Epithelial cell of proximal tubule (primary cell): Measurements from ENCODE around the gene HACD2. TPM values are rescaled to one million over a fixed set of nuclear protein-coding genes. Genes with fewer than 3 reads are reported as not detected.
"Not testable (repeated sequence)": the region's sequence is repeated elsewhere in the genome, so short reads cannot be mapped to it uniquely, and the experiment has no call there.

Experiments used
- DNase-seq: peaks from one replicate; pipeline ENCODE4 v3.0.0-alpha.2; 2011; ENCODE audit warnings: low read depth
- H3K4me3 ChIP-seq: 2 replicates; pipeline ENCODE4 v1.5.1; 2011; ENCODE audit warnings: low read depth, mild to moderate bottlenecking, low read length
- total RNA-seq: library from RNA; depleted of rRNA; stranded (reverse); fragments of >200 nt; gene quantifications from 2 replicates; pipeline ENCODE4 v1.2.3, GENCODE V29; 2015
- TF ChIP-seq, protein P1 (sequence below): conservative IDR thresholded peaks from 2 replicates; pipeline ENCODE4 v1.5.1; 2012; ENCODE audit warnings: low read depth, mild to moderate bottlenecking, low read length

HACD2 gene
- total RNA-seq, 1 donor from 2014 or later = 22.8 TPM

DNA sequence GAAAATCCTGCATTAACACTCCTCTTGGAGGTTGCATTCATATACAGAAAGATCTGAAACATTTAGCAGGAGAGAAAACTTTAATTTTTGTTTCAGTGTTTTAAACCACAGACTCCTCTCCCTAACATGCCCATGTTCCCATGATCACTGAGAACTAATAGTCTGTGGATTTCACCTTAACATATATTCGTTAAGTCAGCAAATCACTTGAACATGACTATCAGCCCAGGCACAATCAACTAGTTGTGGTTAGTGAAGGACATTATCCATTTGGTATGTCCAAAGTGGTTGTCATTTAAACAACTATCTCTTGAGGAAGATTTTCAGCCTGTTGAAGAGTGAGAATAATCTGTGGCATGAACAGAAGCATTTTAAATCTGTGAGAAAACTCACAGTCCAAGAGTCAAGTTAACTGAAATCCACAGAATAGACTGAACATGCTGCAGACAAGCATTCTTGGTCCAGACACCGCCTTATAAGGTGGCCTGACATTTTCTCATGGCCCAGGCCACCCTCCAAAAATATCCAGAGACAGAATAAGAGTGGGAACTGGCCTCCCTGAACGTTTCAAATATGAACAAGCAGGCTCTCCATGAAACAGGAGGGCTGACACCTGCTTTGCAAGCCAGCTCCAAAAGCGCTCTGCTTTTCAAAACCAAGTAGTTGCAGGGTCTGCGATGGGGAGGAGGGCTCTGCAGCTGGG, 96.1 kb downstream of the HACD2 start:
- TF ChIP-seq, protein P1, sequence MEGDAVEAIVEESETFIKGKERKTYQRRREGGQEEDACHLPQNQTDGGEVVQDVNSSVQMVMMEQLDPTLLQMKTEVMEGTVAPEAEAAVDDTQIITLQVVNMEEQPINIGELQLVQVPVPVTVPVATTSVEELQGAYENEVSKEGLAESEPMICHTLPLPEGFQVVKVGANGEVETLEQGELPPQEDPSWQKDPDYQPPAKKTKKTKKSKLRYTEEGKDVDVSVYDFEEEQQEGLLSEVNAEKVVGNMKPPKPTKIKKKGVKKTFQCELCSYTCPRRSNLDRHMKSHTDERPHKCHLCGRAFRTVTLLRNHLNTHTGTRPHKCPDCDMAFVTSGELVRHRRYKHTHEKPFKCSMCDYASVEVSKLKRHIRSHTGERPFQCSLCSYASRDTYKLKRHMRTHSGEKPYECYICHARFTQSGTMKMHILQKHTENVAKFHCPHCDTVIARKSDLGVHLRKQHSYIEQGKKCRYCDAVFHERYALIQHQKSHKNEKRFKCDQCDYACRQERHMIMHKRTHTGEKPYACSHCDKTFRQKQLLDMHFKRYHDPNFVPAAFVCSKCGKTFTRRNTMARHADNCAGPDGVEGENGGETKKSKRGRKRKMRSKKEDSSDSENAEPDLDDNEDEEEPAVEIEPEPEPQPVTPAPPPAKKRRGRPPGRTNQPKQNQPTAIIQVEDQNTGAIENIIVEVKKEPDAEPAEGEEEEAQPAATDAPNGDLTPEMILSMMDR = no peak

DNA sequence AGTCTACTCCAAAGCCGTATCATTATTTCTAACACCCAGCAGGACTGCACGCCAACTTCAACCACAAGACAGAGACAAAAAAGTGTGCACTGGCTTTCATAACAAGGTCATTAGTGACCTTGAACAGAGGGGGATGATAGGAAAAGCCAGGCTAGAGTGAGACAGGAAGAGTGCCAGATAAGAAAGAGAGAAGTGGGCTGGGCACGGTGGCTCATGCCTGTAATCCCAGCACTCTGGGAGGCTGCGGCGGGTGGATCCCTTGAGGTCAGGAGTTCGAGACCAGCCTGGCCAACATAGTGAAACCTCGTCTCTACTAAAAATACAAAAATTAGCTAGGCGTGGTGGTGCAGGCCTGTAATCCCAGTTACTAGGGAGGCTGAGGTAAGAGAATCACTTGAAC, 97.8 kb downstream of the HACD2 start:
- H3K4me3 ChIP-seq, DNase-seq: not testable (repeated sequence)

More for the DNA sequence above, 96.1 kb downstream of the HACD2 start:
- no peak for DNase-seq
- no peak overlapping the region for H3K4me3 ChIP-seq

DNA sequence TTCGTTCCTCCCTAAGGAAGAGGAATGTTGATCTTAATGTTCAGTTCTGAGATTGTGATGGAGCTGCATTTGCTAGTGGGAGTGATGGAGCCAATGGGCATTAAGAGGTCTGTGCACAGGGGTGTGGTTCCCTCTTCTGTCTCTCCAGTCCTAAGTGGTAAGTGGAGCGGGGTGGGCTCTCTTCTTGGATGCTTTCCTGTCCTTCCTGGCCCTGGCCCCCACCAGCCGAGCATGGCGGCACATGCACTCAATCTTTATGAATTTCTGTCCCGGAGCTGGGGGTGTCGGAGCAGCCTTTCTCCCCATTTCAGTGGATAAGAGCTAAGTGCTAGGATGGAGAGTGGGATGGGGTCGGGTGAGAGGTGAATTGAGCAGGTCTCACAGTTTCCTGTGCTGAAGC, 98.4 kb downstream of the HACD2 start:
- no peak overlapping the region for H3K4me3 ChIP-seq
- DNase-seq = no peak
- TF ChIP-seq, protein P1 = no peak

DNA sequence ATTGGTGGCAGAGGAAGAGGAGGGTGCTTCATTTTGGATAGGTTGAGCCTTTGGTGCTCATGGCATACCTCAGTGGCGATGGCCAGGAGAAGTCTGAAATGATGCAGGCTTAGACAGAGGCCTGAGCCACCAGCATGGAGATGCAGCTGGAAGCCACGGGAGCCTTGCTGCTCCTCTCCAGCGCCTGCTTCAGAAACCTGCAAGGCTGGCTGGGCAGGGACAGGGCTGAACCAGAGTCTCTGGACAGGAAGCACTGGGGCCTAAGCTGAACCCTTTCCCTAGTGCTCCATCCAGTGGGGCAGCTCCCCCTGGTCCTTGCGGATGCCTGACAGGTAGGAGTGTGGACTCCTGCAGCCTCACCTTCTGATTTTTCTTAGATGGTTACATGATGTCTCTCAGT, 99.3 kb downstream of the HACD2 start:
- DNase-seq = no peak
- no peak overlapping the region for H3K4me3 ChIP-seq
- TF ChIP-seq, protein P1 = no peak

DNA sequence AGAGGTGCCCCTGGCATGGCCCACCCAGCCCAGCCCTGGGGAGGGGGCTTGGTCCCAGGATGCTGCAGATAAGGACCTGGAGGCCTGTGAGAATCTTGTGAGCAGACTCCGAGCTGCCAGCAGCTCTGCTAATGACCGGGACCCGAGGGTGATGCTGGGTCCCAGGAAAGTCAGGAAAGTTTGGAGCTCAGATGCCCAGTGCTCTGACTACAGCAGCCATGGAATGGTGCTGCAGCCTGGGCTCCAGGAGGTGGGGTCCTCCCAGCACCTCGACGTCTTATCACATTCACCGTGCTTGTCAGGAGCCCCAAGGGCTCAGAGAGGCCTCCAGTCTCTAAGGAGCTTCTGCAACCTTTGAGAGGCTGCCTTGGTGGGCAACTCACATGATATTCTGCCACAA, 101.7 kb downstream of the HACD2 start:
- H3K4me3 ChIP-seq = no peak overlapping the region
- TF ChIP-seq, protein P1 = no peak
- no peak for DNase-seq

DNA sequence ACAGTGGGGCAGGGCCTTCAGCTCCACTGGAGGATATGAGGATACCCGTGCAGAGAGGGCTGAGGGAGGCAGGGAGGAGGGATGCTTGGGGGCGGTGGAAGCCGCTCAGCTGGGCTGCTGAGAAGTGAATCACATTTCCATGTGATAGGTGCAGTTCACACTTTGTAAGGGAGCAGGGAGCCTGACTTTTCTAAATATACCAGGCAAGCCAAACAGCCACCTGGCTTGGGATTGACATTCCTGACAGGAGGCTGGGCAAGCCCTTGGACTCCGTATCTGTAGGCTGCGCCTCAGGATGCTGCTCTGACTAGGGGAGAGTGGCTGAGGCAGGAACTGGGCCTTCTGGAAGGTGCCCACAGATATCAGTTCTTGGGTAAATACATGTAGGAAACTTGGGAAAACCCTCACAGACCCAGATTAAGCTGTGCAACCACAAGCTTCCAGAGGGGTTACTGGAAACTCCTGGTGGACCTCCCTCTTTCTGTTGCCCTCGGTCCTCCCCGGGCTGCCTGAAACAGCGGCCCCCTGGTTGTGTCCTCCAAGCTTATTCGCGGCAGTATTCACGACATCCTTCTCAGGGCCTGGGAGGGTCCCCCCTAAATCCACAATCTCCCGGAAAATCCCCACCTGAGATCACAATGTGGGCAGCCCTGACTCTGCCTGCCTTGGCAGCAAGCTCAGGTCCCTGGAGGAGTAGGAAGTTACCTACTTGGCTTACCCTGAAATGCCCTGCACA, 103.0 kb downstream of the HACD2 start:
- TF ChIP-seq, protein P1 = no peak
- H3K4me3 ChIP-seq = no peak overlapping the region
- no peak for DNase-seq

DNA sequence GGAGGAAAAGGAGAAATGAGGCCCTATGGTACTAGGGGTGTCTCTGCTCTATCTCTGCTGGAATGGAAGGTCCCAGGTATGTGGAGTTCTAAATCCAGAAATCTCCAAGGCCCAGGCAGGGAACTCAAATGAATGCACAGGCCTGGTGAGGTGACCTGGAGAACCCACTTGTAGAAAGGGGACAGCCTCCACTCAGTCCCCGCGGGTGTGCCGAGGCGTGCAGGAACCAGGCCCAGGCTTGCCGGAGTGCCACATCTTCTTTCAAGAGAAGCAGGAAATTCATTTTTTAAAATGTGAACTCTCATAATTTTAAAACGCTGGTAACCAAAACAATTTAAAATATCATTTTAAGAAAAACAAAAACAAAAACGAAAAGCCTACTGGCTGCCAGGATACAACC, 103.8 kb downstream of the HACD2 start:
- H3K4me3 ChIP-seq = no peak overlapping the region
- DNase-seq = no peak
- TF ChIP-seq, protein P1 = no peak
